HepG2 (cell line): ENCODE measurements around the gene DNAJC5. TPM values are rescaled to one million over a fixed set of nuclear protein-coding genes. Genes with fewer than 3 reads are reported as not detected.
A peak's percentile ranks its signal among the peaks of the same experiment; 100 is the strongest.

ENCODE experiments used
- ARNT ChIP-seq: fragments of 450-650 bp; IDR thresholded peaks from 2 replicates; pipeline ENCODE4 v1.6.1; 2017
- ATF2 ChIP-seq: sonication (generic); formaldehyde crosslinking; IDR thresholded peaks from 2 replicates; pipeline ENCODE4 v1.4.0; 2020; ENCODE audit warnings: missing genetic modification reagents
- CREB3 ChIP-seq: sonication (generic); formaldehyde crosslinking; IDR thresholded peaks from 2 replicates; pipeline ENCODE4 v1.5.0; 2020; ENCODE audit warnings: missing genetic modification reagents
- MYC ChIP-seq: sonication (generic); formaldehyde crosslinking; IDR thresholded peaks from 2 replicates; pipeline ENCODE4 v1.9.0; 2021; ENCODE audit warnings: missing genetic modification reagents, borderline replicate concordance
- NR2C2 ChIP-seq: sonication (generic); formaldehyde crosslinking; IDR thresholded peaks from 2 replicates; pipeline ENCODE4 v1.4.0; 2020; ENCODE audit warnings: missing genetic modification reagents, mild to moderate bottlenecking, moderate library complexity, borderline replicate concordance
- PCBP2 ChIP-seq: fragments of 200-400 bp; formaldehyde crosslinking; optimal IDR thresholded peaks from 2 replicates; pipeline ENCODE3; 2018; ENCODE audit warnings: low read length, low read depth; ENCODE audit not compliant: poor library complexity, severe bottlenecking
- REST ChIP-seq, 2 experiments: IDR thresholded peaks; 2 replicates each; pipeline ENCODE4 v1.6.1; 2011 to 2012; ENCODE audit warnings: low read length in 2 of 2, borderline replicate concordance in 1 of 2, low read depth in 1 of 2, mild to moderate bottlenecking in 1 of 2, moderate library complexity in 1 of 2
- TBX3 ChIP-seq: fragments of 450-650 bp; IDR thresholded peaks from 2 replicates; pipeline ENCODE4 v1.6.1; 2017; ENCODE audit warnings: antibody characterized with exemption, mild to moderate bottlenecking, inconsistent platforms, borderline replicate concordance
- TERF1 ChIP-seq: sonication (generic); formaldehyde crosslinking; IDR thresholded peaks from 2 replicates; pipeline ENCODE4 v1.8.0; 2022; ENCODE audit warnings: mild to moderate bottlenecking, missing genetic modification reagents, moderate library complexity
- ZBTB38 ChIP-seq: sonication (generic); formaldehyde crosslinking; IDR thresholded peaks from 2 replicates; pipeline ENCODE4 v1.5.1; 2020; ENCODE audit warnings: mild to moderate bottlenecking, missing genetic modification reagents
- ZMYM2 ChIP-seq: sonication (generic); formaldehyde crosslinking; IDR thresholded peaks from 2 replicates; pipeline ENCODE4 v1.8.0; 2022; ENCODE audit warnings: mild to moderate bottlenecking, missing genetic modification reagents
- ZNF207 ChIP-seq: fragments of 450-650 bp; IDR thresholded peaks from 2 replicates; pipeline ENCODE4 v1.6.1; 2016; ENCODE audit warnings: antibody characterized with exemption, borderline replicate concordance
- ZNF256 ChIP-seq: sonication (generic); formaldehyde crosslinking; conservative IDR thresholded peaks from 2 replicates; pipeline ENCODE4 v1.4.0; 2020; ENCODE audit warnings: missing genetic modification reagents
- ZNF44 ChIP-seq: sonication (generic); formaldehyde crosslinking; IDR thresholded peaks from 2 replicates; pipeline ENCODE4 v1.5.1; 2020; ENCODE audit warnings: mild to moderate bottlenecking, missing genetic modification reagents
- ZNF558 ChIP-seq: sonication (generic); formaldehyde crosslinking; IDR thresholded peaks from 2 replicates; pipeline ENCODE4 v1.9.0; 2022; ENCODE audit warnings: mild to moderate bottlenecking, missing genetic modification reagents, borderline replicate concordance
- ZNF639 ChIP-seq: conservative IDR thresholded peaks from 2 replicates; pipeline ENCODE4 v1.6.1; 2018; ENCODE audit warnings: missing genetic modification reagents
- ZNF678 ChIP-seq: sonication (generic); formaldehyde crosslinking; IDR thresholded peaks from 2 replicates; pipeline ENCODE4 v1.4.0; 2020; ENCODE audit warnings: mild to moderate bottlenecking, missing genetic modification reagents
- ZNF766 ChIP-seq: sonication (generic); formaldehyde crosslinking; IDR thresholded peaks from 2 replicates; pipeline ENCODE4 v1.5.0; 2020; ENCODE audit warnings: missing genetic modification reagents, borderline replicate concordance
- ZNF768 ChIP-seq: sonication (generic); formaldehyde crosslinking; IDR thresholded peaks from 2 replicates; pipeline ENCODE4 v1.4.0; 2020; ENCODE audit warnings: missing genetic modification reagents
- polyA plus RNA-seq, 8 experiments: library from polyadenylated mRNA; depleted of rRNA in 3 of 8; stranded (reverse) in 7 of 8; unstranded in 1 of 8; fragments of >200 nt; fragmentation: Illumina TruSeq in 4 of 8; extraction: Trizol in 4 of 8; gene quantifications; 2 replicates each; pipeline versions ENCODE4 v1.2.1 to v1.2.3, GENCODE V29; 2011 to 2016; ENCODE audit warnings: low read depth in 4 of 8, missing spikeins in 1 of 8, mixed read lengths in 1 of 8; ENCODE audit not compliant: insufficient read depth in 1 of 8
- total RNA-seq, 5 experiments: library from RNA; depleted of rRNA; stranded (reverse); fragments of >200 nt; fragmentation: Illumina TruSeq; extraction: Trizol; gene quantifications; 2 replicates each; pipeline ENCODE4 v1.2.3, GENCODE V29; 2016; ENCODE audit warnings: low read depth in 1 of 5

Gene DNAJC5
- total and polyA plus RNA-seq, 2 of the 13 experiments (the other 11 are each of a cell fraction or from before 2014, with no cell fraction given) = 42.8 to 64.5 TPM

- TF ChIP-seq ZNF639 (CRISPR knock-in tag) (peak; percentile 97), ZBTB38 (CRISPR knock-in tag) (peak; percentile 96), ARNT (no peak), MYC (CRISPR knock-in tag) (peak; percentile 98), REST (IDR thresholded peaks at IDR 0.05; ENCODE audit: borderline replicate concordance in 1 of 2, low read depth in 1 of 2, low read length in 2 of 2) (no peak), ZNF256 (CRISPR knock-in tag) (peak; percentile 35; the same call in 1 of the 2 replicates), TERF1 (CRISPR knock-in tag) (peak; percentile 96), ZNF766 (CRISPR knock-in tag) (peak; percentile 90), ATF2 (peak; percentile 91; the same call in 1 of the 2 replicates), ZNF558 (peak; percentile 93), TBX3 (peak; percentile 68; the same call in 1 of the 2 replicates), ZNF678 (CRISPR knock-in tag) (no peak), ZMYM2 (CRISPR knock-in tag) (peak; percentile 50; the same call in 1 of the 2 replicates), CREB3 (CRISPR knock-in tag) (peak; percentile 92; the same call in 1 of the 2 replicates), PCBP2 (no peak), NR2C2 (CRISPR knock-in tag) (peak; percentile 97), ZNF207 (no peak), ZNF768 (CRISPR knock-in tag) (peak; percentile 68; the same call in 1 of the 2 replicates), ZNF44 (0 out of 2 replicates have a peak, but pooled peaks have one; percentile 3)
Observed at GRCh38 chr20:63864978-63865640, 29.8 kb upstream of the DNAJC5 start, which contains the start of gene TPD52L2 (continued).
